CD14-positive monocyte (primary cell): ENCODE data around the gene HERPUD2. TPM values are rescaled to one million over a fixed set of nuclear protein-coding genes. Genes with fewer than 3 reads are reported as not detected.
"Not testable (repeated sequence)": the region's sequence is repeated elsewhere in the genome, so short reads cannot be mapped to it uniquely, and the experiment has no call there.

Source experiments
- DNase-seq, 3 donors: peaks; one replicate each; pipeline ENCODE4 v3.0.0-alpha.2; 2011 to 2022
- H2AFZ ChIP-seq: 2 replicates; pipeline ENCODE4 v1.6.0; 2012; ENCODE audit warnings: mild to moderate bottlenecking, low read depth, low read length, inconsistent platforms; ENCODE audit not compliant: insufficient read depth, poor library complexity, severe bottlenecking
- H3K27ac ChIP-seq, 2 donors: 1 replicate in 1 of 2; 2 replicates in 1 of 2; pipeline ENCODE4 v1.5.1; 2012 to 2013; ENCODE audit warnings: low read length in 2 of 2, control low read depth in 1 of 2, inconsistent platforms in 1 of 2, low read depth in 1 of 2, mild to moderate bottlenecking in 1 of 2
- H3K27me3 ChIP-seq, 2 donors: one replicate each; pipeline versions ENCODE4 v1.6.0 to v1.6.1; 2011 to 2013; ENCODE audit warnings: low read length in 2 of 2; ENCODE audit not compliant: control insufficient read depth in 2 of 2, insufficient read depth in 2 of 2
- H3K36me3 ChIP-seq, 2 donors: replicated peaks in 1 of 2; 1 replicate in 1 of 2; 2 replicates in 1 of 2; pipeline versions ENCODE4 v1.5.1 to v1.6.1; 2012 to 2013; ENCODE audit warnings: low read length in 2 of 2, control low read depth in 1 of 2, inconsistent platforms in 1 of 2, mild to moderate bottlenecking in 1 of 2; ENCODE audit not compliant: insufficient read depth in 2 of 2, control insufficient read depth in 1 of 2
- H3K4me1 ChIP-seq, 2 donors: 1 replicate in 1 of 2; 2 replicates in 1 of 2; pipeline versions ENCODE4 v1.5.1 to v1.6.1; 2012 to 2013; ENCODE audit warnings: low read length in 2 of 2, control low read depth in 1 of 2, inconsistent platforms in 1 of 2, mild to moderate bottlenecking in 1 of 2, moderate library complexity in 1 of 2; ENCODE audit not compliant: insufficient read depth in 2 of 2, control insufficient read depth in 1 of 2
- H3K4me2 ChIP-seq: replicated peaks from 2 replicates; pipeline ENCODE3; 2012; ENCODE audit warnings: low read length, moderate library complexity, mild to moderate bottlenecking; ENCODE audit not compliant: poor library complexity, severe bottlenecking; ENCODE audit errors: extremely low read depth
- H3K4me3 ChIP-seq, 3 experiments: fragments of 200-600 bp in 1 of 3; sonication (generic) in 1 of 3; replicated peaks in 1 of 3; 1 replicate in 2 of 3; 2 replicates in 1 of 3; pipeline ENCODE4 v1.5.1; 2011 to 2013; ENCODE audit warnings: low read length in 3 of 3, mild to moderate bottlenecking in 3 of 3, control low read depth in 2 of 3, low read depth in 2 of 3, inconsistent platforms in 1 of 3, moderate library complexity in 1 of 3
- H3K79me2 ChIP-seq: 2 replicates; pipeline ENCODE4 v1.6.0; 2012; ENCODE audit warnings: mild to moderate bottlenecking, control low read depth, inconsistent platforms, low read length, moderate library complexity; ENCODE audit not compliant: insufficient read depth
- H3K9ac ChIP-seq: 2 replicates; pipeline ENCODE4 v1.6.0; 2017; ENCODE audit warnings: low read length, mild to moderate bottlenecking; ENCODE audit not compliant: insufficient read depth, poor library complexity, severe bottlenecking
- H3K9me3 ChIP-seq, 2 donors: replicated peaks in 1 of 2; 1 replicate in 1 of 2; 2 replicates in 1 of 2; pipeline versions ENCODE4 v1.5.1 to v1.6.1; 2012 to 2013; ENCODE audit warnings: low read length in 2 of 2, control low read depth in 1 of 2; ENCODE audit not compliant: control insufficient read depth in 1 of 2, insufficient read depth in 1 of 2
- H4K20me1 ChIP-seq: 2 replicates; pipeline ENCODE4 v1.6.0; 2012; ENCODE audit warnings: mild to moderate bottlenecking, low read length, control low read depth, moderate library complexity; ENCODE audit not compliant: insufficient read depth
- H3K27ac Mint-ChIP-seq, 7 donors: one replicate each; pipeline ENCODE4 v1.8.0; 2020; ENCODE audit warnings: mild to moderate bottlenecking in 7 of 7, mixed read lengths in 7 of 7, moderate library complexity in 6 of 7, inconsistent platforms in 2 of 7
- H3K27me3 Mint-ChIP-seq, 3 donors: one replicate each; pipeline ENCODE4 v1.8.0; 2021 to 2022; ENCODE audit warnings: low read depth in 3 of 3, mild to moderate bottlenecking in 3 of 3, mixed read lengths in 3 of 3, moderate library complexity in 3 of 3, inconsistent platforms in 1 of 3
- H3K36me3 Mint-ChIP-seq, 2 donors: one replicate each; pipeline ENCODE4 v1.8.0; 2020; ENCODE audit warnings: mixed read lengths in 2 of 2, inconsistent platforms in 1 of 2, mild to moderate bottlenecking in 1 of 2
- H3K4me1 Mint-ChIP-seq: one replicate; pipeline ENCODE4 v1.8.0; 2020; ENCODE audit warnings: mild to moderate bottlenecking, mixed read lengths
- H3K4me3 Mint-ChIP-seq, 2 donors: one replicate each; pipeline ENCODE4 v1.8.0; 2020; ENCODE audit warnings: mild to moderate bottlenecking in 2 of 2, mixed read lengths in 2 of 2, moderate library complexity in 1 of 2
- H3K9me3 Mint-ChIP-seq, 7 donors: one replicate each; pipeline ENCODE4 v1.8.0; 2020 to 2022; ENCODE audit warnings: mixed read lengths in 7 of 7, mild to moderate bottlenecking in 6 of 7, moderate library complexity in 6 of 7, inconsistent platforms in 2 of 7
- CTCF ChIP-seq: fragments of 200-600 bp; IDR thresholded peaks from one replicate; pipeline ENCODE4 v1.8.0; 2022; ENCODE audit warnings: antibody characterized with exemption, mild to moderate bottlenecking
- WGBS: methylation state at CpG from one replicate; pipeline ENCODE4 v1.1.5; 2013; ENCODE audit warnings: missing lambda C conversion rate; ENCODE audit not compliant: insufficient coverage; 5-methylcytosine and 5-hydroxymethylcytosine counted together
- intact Hi-C, 2 donors: fragments of 100-400 bp; cut with micrococcal nuclease; formaldehyde crosslinking; loops; one replicate each; pipeline versions ENCODE4 v1.15.0 to v1.15.1; 2023
- polyA plus RNA-seq, 3 donors: library from polyadenylated mRNA; depleted of rRNA in 1 of 3; unstranded in 2 of 3; stranded (reverse) in 1 of 3; fragments of 300-500 nt in 2 of 3; fragments of >200 nt in 1 of 3; fragmentation: Illumina TruSeq in 2 of 3; gene quantifications; 1 replicate in 2 of 3; 2 replicates in 1 of 3; pipeline ENCODE4 v1.2.3, GENCODE V29; 2012 to 2021

The HERPUD2 gene
- polyA plus RNA-seq, 3 donors = 36.1 to 40.9 (median 36.4) TPM

GRCh38 chr7:35584990-35585389 lies 109.9 kb downstream of the HERPUD2 start:
- peaks cover 7 to 16% (median 8%) of the 10 kb centered on the region in 3 donors for H3K27me3 Mint-ChIP-seq
- peaks cover 0 to 2% of the 10 kb centered on the region in 2 donors for H3K27me3 ChIP-seq
- WGBS = 100% methylated on average over 1 of the region's 2 CpGs
- H3K27ac ChIP-seq = no peak overlapping the region
- TF ChIP-seq CTCF = no peak
- peaks cover 0 to 7% (median 0%) of the 10 kb centered on the region in 7 donors for H3K9me3 Mint-ChIP-seq
- H3K36me3 Mint-ChIP-seq = no peaks in the 10 kb centered on the region
- no peak for DNase-seq
- no peaks in the 10 kb centered on the region for H3K4me1 ChIP-seq
- no peaks in the 10 kb centered on the region for H3K4me1 Mint-ChIP-seq
- no peaks in the 10 kb centered on the region for H3K79me2 ChIP-seq
- no peak overlapping the region for H3K27ac Mint-ChIP-seq
- H3K9ac ChIP-seq = no peak overlapping the region
- no peak overlapping the region for H3K4me2 ChIP-seq
- no peaks in the 10 kb centered on the region for H3K36me3 ChIP-seq
- intact Hi-C loops = no loop called here
- no peaks in the 10 kb centered on the region for H4K20me1 ChIP-seq
- H3K4me3 ChIP-seq = no peak overlapping the region
- no peak overlapping the region for H2AFZ ChIP-seq
- H3K4me3 Mint-ChIP-seq = no peak overlapping the region
- no peaks in the 10 kb centered on the region for H3K9me3 ChIP-seq

GRCh38 chr7:35584533-35584932 lies 110.4 kb downstream of the HERPUD2 start:
- H3K9me3 Mint-ChIP-seq, H3K36me3 ChIP-seq, H3K4me1 Mint-ChIP-seq, H3K9me3 ChIP-seq, H3K79me2 ChIP-seq, H2AFZ ChIP-seq, H3K36me3 Mint-ChIP-seq, H3K4me1 ChIP-seq, H4K20me1 ChIP-seq, intact Hi-C loops, H3K4me2 ChIP-seq, H3K27ac ChIP-seq, H3K4me3 ChIP-seq, DNase-seq, H3K4me3 Mint-ChIP-seq, H3K27me3 ChIP-seq, H3K9ac ChIP-seq: not testable (repeated sequence)
- H3K27me3 Mint-ChIP-seq = peaks cover 6 to 15% (median 7%) of the 10 kb centered on the region in 3 donors
- H3K27ac Mint-ChIP-seq = peak overlapping the region in 1 of 7 donors; percentile 12
- 56% methylated on average over 1 of the region's 3 CpGs for WGBS

Other genes starting within 250 kb of the HERPUD2 start
- 100 to 1,000 TPM in 2 of 3 donors, 10 to 100 TPM in 1; 60.9 to 322 (median 224) TPM for gene SEPTIN7, start 105.9 kb upstream of the HERPUD2 start, polyA plus RNA-seq